GM23248 (cell line): ENCODE measurements around the gene NOL9. TPM values are rescaled to one million over a fixed set of nuclear protein-coding genes. Genes with fewer than 3 reads are reported as not detected.

Experiments used
- DNase-seq: peaks from one replicate; pipeline ENCODE4 v3.0.0-alpha.2; 2015
- H2AFZ ChIP-seq: fragments of 200-600 bp; sonication (generic); 2 replicates; pipeline ENCODE4 v1.6.1; 2016; ENCODE audit warnings: antibody characterized with exemption
- H3F3A ChIP-seq: fragments of 200-600 bp; sonication (generic); 2 replicates; pipeline ENCODE4 v1.6.1; 2016; ENCODE audit warnings: mild to moderate bottlenecking, antibody characterized with exemption, mixed run types; ENCODE audit not compliant: insufficient read depth
- H3K27ac ChIP-seq: fragments of 200-600 bp; sonication (generic); 2 replicates; pipeline ENCODE4 v1.5.1; 2016; ENCODE audit warnings: mild to moderate bottlenecking
- H3K27me3 ChIP-seq: fragments of 200-600 bp; sonication (generic); replicated peaks from 2 replicates; pipeline ENCODE4 v1.6.1; 2016; ENCODE audit warnings: mild to moderate bottlenecking; ENCODE audit not compliant: insufficient read depth
- H3K36me3 ChIP-seq: fragments of 200-600 bp; sonication (generic); 2 replicates; pipeline ENCODE4 v1.6.1; 2016; ENCODE audit warnings: low read depth, mild to moderate bottlenecking
- H3K4me1 ChIP-seq: fragments of 200-600 bp; sonication (generic); 2 replicates; pipeline ENCODE4 v1.6.1; 2016; ENCODE audit warnings: mild to moderate bottlenecking; ENCODE audit not compliant: insufficient read depth
- H3K4me2 ChIP-seq: fragments of 200-600 bp; sonication (generic); one replicate; pipeline ENCODE4 v1.6.1; 2016; ENCODE audit warnings: mild to moderate bottlenecking; ENCODE audit not compliant: unreplicated experiment
- H3K4me3 ChIP-seq: fragments of 200-600 bp; sonication (generic); 2 replicates; pipeline ENCODE4 v1.5.1; 2016; ENCODE audit warnings: mild to moderate bottlenecking
- H3K79me2 ChIP-seq: fragments of 200-600 bp; sonication (generic); 2 replicates; pipeline ENCODE4 v1.6.1; 2016; ENCODE audit warnings: mild to moderate bottlenecking; ENCODE audit not compliant: insufficient read depth
- H3K9ac ChIP-seq: fragments of 200-600 bp; sonication (generic); 2 replicates; pipeline ENCODE4 v1.6.1; 2016; ENCODE audit warnings: mild to moderate bottlenecking
- H3K9me2 ChIP-seq: fragments of 200-600 bp; sonication (generic); 2 replicates; pipeline ENCODE4 v1.6.1; 2016; ENCODE audit warnings: mixed run types, mild to moderate bottlenecking, moderate library complexity; ENCODE audit not compliant: insufficient read depth
- H3K9me3 ChIP-seq: fragments of 200-600 bp; sonication (generic); one replicate; pipeline ENCODE4 v1.6.1; 2017; ENCODE audit warnings: low read depth
- H4K20me1 ChIP-seq: fragments of 200-600 bp; sonication (generic); 2 replicates; pipeline ENCODE4 v1.6.0; 2016; ENCODE audit not compliant: insufficient read depth
- EZH2 ChIP-seq: fragments of 200-600 bp; sonication (generic); IDR thresholded peaks from 2 replicates; pipeline ENCODE4 v1.6.1; 2018; ENCODE audit warnings: antibody characterized with exemption, mild to moderate bottlenecking; ENCODE audit not compliant: insufficient read depth, poor library complexity, severe bottlenecking
- EZH2phosphoT487 ChIP-seq: fragments of 200-600 bp; sonication (generic); IDR thresholded peaks from 2 replicates; pipeline ENCODE4 v1.6.1; 2018; ENCODE audit warnings: antibody characterized with exemption, moderate library complexity, mild to moderate bottlenecking, low read depth; ENCODE audit not compliant: insufficient read depth
- WGBS, 2 experiments: methylation state at CpG; one replicate each; pipeline ENCODE4 v1.1.6; 2015 to 2017; ENCODE audit warnings: low lambda C conversion rate in 2 of 2, low coverage in 1 of 2; ENCODE audit errors: missing lambda C conversion rate in 2 of 2; 5-methylcytosine and 5-hydroxymethylcytosine counted together
- in situ Hi-C: fragments of 300-500 bp; cut with MboI; formaldehyde crosslinking; loops from 2 replicates; pipeline ENCODE4 v1.15.0; 2020
- polyA plus RNA-seq: library from polyadenylated mRNA; unstranded; fragments of >200 nt; fragmentation: Nextera tagmentation; extraction: Ambion mirVana; gene quantifications from 2 replicates; pipeline ENCODE4 v1.2.1, GENCODE V29; 2016
- total RNA-seq: library from RNA; depleted of rRNA; stranded (reverse); fragments of >200 nt; shearing (Covaris generic); gene quantifications from 2 replicates; pipeline ENCODE4 v1.2.3, GENCODE V29; 2014

NOL9 gene
- total and polyA plus RNA-seq, 2 experiments from 2014 or later = 13.0 to 27.8 TPM

DNA sequence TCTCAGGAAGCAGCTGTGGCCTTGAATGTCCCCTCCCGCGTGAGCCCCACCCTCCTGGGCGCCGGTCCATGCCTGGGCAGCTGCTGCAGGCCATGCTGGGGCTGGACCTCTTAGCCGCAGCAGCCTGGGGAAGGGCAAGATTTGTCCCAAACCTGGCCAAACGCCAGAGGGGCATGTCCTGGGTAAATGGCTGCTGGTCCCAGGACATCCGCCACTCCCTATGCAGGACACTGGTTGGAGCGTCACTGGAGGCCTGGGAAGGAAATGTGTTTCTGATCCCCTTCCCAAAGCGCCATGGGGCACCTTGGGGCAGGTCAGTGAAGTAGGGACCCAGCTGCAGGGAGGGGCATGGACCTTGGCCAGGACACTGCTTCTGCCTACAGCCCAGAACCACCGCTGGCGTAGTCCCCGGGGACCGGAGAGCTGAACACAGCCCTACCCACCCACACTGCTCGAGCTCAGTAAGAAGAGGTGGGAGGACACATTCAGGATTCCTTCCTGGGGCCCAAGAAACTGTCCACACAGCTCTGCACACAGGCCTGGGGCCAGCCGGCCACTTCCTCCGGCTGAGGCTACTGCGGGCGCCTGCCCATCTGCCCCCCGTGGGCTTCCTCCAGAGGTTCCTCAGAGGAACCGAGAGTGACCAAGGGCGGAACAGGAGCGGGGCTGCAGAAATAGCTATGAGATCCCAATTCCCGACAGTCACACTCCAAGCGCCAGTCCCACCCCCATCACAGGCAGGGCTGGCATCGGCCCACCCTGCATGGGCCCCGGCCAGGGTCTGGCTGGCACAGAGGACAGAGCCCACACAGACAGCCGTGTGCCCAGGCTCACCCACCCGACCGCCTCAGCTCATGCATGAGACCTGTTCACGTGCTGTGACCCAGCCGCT is 52.1 kb downstream of the NOL9 start:
- H3K9me2 ChIP-seq = no peaks in the 10 kb centered on the region
- peak; percentile 32 for DNase-seq

DNA sequence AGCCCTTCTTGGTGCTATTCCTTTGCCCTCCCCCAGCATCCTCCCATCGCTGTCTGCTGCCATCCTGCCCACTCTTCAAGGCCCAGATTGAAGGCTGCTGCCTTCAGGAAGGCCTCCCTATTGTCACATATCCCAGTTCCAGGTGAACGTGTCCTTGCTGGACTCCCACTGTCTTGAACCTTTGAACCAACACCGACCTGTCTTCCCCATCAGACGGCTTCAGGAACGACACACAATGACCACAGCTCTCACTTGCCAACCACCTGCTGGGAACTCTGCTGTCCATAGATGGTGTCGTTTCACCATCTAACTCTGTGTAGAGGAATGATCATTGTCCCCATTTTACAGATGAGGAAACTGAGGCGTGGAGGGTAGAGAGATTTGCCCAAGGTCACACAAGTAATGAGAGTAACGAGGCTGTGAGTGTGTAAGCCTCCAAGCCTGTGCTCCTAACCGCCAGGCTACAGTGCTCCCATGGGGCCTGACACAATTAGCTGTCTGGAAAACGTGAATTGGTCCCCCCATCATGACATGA is 53.0 kb downstream of the NOL9 start:
- no peaks in the 10 kb centered on the region for H3K27me3 ChIP-seq
- H3K9ac ChIP-seq = no peak overlapping the region
- in situ Hi-C loops = no loop called here
- TF ChIP-seq EZH2 (no peak), EZH2phosphoT487 (no peak)
- H3F3A ChIP-seq = no peaks in the 10 kb centered on the region
- H3K79me2 ChIP-seq = no peaks in the 10 kb centered on the region
- no peaks in the 10 kb centered on the region for H3K9me2 ChIP-seq
- H2AFZ ChIP-seq = no peak overlapping the region
- no peak overlapping the region for H3K4me2 ChIP-seq
- no peaks in the 10 kb centered on the region for H3K4me1 ChIP-seq
- WGBS, 2 experiments = 74 to 76% methylated on average over 10 of the region's 10 CpGs
- H3K4me3 ChIP-seq = no peak overlapping the region
- H3K9me3 ChIP-seq = no peaks in the 10 kb centered on the region
- DNase-seq = no peak
- H3K36me3 ChIP-seq = no peaks in the 10 kb centered on the region
- no peaks in the 10 kb centered on the region for H4K20me1 ChIP-seq
- H3K27ac ChIP-seq = no peak overlapping the region

More for the DNA sequence above, 52.1 kb downstream of the NOL9 start:
- Histone ChIP-seq H3F3A (no peaks in the 10 kb centered on the region), H4K20me1 (no peaks in the 10 kb centered on the region), H3K9ac (no peak overlapping the region), H2AFZ (no peak overlapping the region), H3K79me2 (no peaks in the 10 kb centered on the region), H3K27ac (no peak overlapping the region), H3K27me3 (no peaks in the 10 kb centered on the region), H3K4me1 (no peaks in the 10 kb centered on the region), H3K4me2 (no peak overlapping the region), H3K4me3 (no peak overlapping the region), H3K36me3 (no peaks in the 10 kb centered on the region), H3K9me3 (no peaks in the 10 kb centered on the region)
- WGBS, 2 experiments = 68 to 70% methylated on average over 30 to 31 of the region's 31 CpGs
- in situ Hi-C loops = no loop called here
- no peak for TF ChIP-seq EZH2
- no peak for TF ChIP-seq EZH2phosphoT487

DNA sequence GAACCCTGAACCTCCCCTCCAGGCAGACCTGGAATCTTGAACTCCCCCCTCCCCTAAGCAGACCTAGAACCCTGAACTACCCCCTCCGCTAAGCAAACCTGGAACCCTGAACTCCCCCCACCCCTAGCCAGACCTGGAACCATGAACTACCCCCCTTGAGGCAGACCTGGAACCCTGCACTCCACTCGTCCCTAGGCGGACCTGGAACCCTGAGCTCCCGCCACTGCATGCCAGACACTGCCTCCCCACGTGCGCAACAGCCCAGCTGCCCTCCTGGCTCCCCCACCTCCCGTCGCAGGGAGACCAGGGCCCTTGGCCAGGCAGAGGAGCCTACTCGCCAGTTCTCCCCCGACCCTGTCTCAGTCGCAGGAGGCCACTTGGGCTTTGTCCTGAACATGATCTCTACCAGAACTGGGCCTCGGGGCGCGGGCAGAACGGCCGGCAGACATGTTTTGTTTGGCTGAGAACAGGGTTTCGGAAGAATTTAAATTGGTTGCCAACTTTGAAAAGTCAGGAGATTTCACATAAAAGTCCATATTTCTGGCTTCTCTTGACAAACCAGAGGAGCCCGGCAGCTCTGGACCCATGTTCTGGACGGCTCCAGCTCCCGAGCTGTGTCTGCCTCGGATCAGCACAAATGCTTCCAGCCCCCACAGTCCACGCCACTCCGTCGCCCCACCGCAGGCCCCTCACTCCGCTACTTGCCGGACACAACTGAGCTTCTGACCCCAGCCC is 53.6 kb downstream of the NOL9 start:
- WGBS, 2 experiments = 84 to 91% methylated on average over 14 to 27 of the region's 27 CpGs

DNA sequence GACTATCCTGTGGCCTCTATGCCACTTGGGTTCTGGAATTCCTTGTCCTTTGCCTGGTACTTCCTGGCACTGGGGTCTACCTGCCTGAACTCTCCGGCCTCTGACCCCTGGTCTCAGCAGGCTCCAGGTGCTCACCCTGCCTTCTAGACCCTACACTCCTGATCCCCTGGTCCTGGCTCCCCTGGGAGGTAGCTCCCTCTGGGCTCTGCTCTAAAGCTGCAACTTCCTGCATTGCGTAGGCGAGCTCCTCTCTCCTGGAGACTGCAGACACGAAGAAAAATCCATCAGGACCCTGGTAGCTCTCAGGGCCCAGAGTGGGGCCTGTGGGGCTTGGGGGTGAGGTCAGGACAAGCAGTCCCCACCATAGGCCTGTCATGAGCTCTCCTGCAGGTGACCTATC is 55.0 kb downstream of the NOL9 start:
- Histone ChIP-seq H3K36me3 (no peaks in the 10 kb centered on the region), H3K9ac (no peak overlapping the region), H3K4me1 (no peaks in the 10 kb centered on the region), H3K79me2 (no peaks in the 10 kb centered on the region), H3K4me3 (no peak overlapping the region), H3K4me2 (no peak overlapping the region), H3F3A (no peaks in the 10 kb centered on the region), H3K27me3 (no peaks in the 10 kb centered on the region), H2AFZ (no peak overlapping the region), H3K27ac (no peak overlapping the region), H3K9me2 (no peaks in the 10 kb centered on the region), H4K20me1 (no peaks in the 10 kb centered on the region), H3K9me3 (no peaks in the 10 kb centered on the region)
- DNase-seq = no peak
- in situ Hi-C loops = no loop called here
- WGBS, 2 experiments = 95 to 100% methylated on average over 4 of the region's 4 CpGs
- TF ChIP-seq EZH2 = no peak
- TF ChIP-seq EZH2phosphoT487 = no peak

More for the DNA sequence above, 53.6 kb downstream of the NOL9 start:
- no peak for DNase-seq
- Histone ChIP-seq H2AFZ (no peak overlapping the region), H3K9me3 (no peaks in the 10 kb centered on the region), H4K20me1 (no peaks in the 10 kb centered on the region), H3K27me3 (no peaks in the 10 kb centered on the region), H3K27ac (no peak overlapping the region), H3K9ac (no peak overlapping the region), H3K79me2 (no peaks in the 10 kb centered on the region), H3K4me1 (no peaks in the 10 kb centered on the region), H3K4me3 (no peak overlapping the region), H3K9me2 (no peaks in the 10 kb centered on the region), H3K4me2 (no peak overlapping the region), H3F3A (no peaks in the 10 kb centered on the region), H3K36me3 (no peaks in the 10 kb centered on the region)
- TF ChIP-seq EZH2phosphoT487 (no peak), EZH2 (no peak)
- in situ Hi-C loops = no loop called here
